K562 (cell line): ENCODE data around the gene ZCCHC9. TPM values are rescaled to one million over a fixed set of nuclear protein-coding genes. Genes with fewer than 3 reads are reported as not detected.

Source experiments
- RBM22 ChIP-seq: fragments of 200-400 bp; formaldehyde crosslinking; IDR thresholded peaks from 2 replicates; pipeline ENCODE4 v1.6.1; 2018; ENCODE audit warnings: low read length, low read depth; ENCODE audit not compliant: poor library complexity, severe bottlenecking
- ZNF184 ChIP-seq: sonication (generic); formaldehyde crosslinking; IDR thresholded peaks from 2 replicates; pipeline ENCODE4 v1.5.0; 2020; ENCODE audit warnings: missing genetic modification reagents
- polyA plus RNA-seq, 8 experiments: library from polyadenylated mRNA; depleted of rRNA in 4 of 8; stranded (reverse) in 5 of 8; unstranded in 3 of 8; fragments of >200 nt; fragmentation: Nextera tagmentation in 2 of 8; fragmentation: Illumina TruSeq in 1 of 8; extraction: Ambion mirVana in 2 of 8; extraction: Trizol in 1 of 8; gene quantifications; 2 replicates each; pipeline versions ENCODE4 v1.2.1 to v1.2.3, GENCODE V29; 2011 to 2014; ENCODE audit warnings: inconsistent platforms in 1 of 8, missing spikeins in 1 of 8
- total RNA-seq, 7 experiments: library from RNA; depleted of rRNA in 6 of 7; stranded (reverse); fragments of >200 nt in 6 of 7; fragmentation: Illumina TruSeq in 2 of 7; extraction: Trizol in 2 of 7; gene quantifications; 2 replicates each; pipeline versions ENCODE4 v1.2.1 to v1.2.3, GENCODE V29; 2011 to 2021; ENCODE audit warnings: low replicate concordance in 1 of 7
- TF ChIP-seq, protein P1 (sequence below), 2 experiments: fragments of 450-650 bp in 1 of 2; sonication (generic) in 1 of 2; formaldehyde crosslinking in 1 of 2; IDR thresholded peaks; 2 replicates each; pipeline versions ENCODE4 v1.7.1 to v1.9.0; 2016 to 2022; ENCODE audit warnings: inconsistent platforms in 1 of 2, mild to moderate bottlenecking in 1 of 2, missing genetic modification reagents in 1 of 2
- TF ChIP-seq, protein P2 (sequence below), 3 experiments: fragments of 200-800 bp in 1 of 3; sonication (Bioruptor generic) in 1 of 3; sonication (generic) in 1 of 3; formaldehyde crosslinking in 1 of 3; IDR thresholded peaks; 2 replicates each; pipeline versions ENCODE4 v1.6.1 to v1.8.0; 2016 to 2022; ENCODE audit warnings: mild to moderate bottlenecking in 2 of 3, missing compliant biosample characterization in 2 of 3, missing genetic modification characterization in 2 of 3, missing genetic modification reagents in 1 of 3
- TF ChIP-seq, protein P3 (sequence below): fragments of 450-650 bp; formaldehyde crosslinking; IDR thresholded peaks from 2 replicates; pipeline ENCODE4 v1.4.0; 2020; ENCODE audit warnings: mild to moderate bottlenecking, moderate library complexity

Gene ZCCHC9
- total and polyA plus RNA-seq, 9 of the 15 experiments (the other 6 are each of a cell fraction or from before 2014, with no cell fraction given), result 40.3 to 95.3 (median 59.9) TPM

DNA sequence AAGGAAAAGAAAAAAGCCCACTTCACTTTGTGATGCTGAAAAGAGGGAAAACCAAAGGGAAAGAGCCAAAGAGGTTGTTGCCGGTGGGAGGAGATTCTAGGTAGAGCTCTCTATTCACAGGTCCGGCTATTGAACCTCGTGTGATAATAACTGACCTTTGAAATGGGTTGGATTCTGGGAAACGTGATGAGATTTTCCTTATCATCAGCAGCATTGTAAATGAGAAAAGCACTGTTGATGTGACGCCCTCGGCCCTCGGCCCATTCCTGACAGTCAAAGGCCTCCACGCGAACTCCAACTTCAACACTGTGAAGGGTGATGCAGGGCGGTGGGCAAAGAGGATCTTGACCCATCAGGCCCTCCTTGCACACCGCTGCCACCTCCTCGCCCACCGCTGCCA lies 43.3 kb downstream of the ZCCHC9 start (continued):
- TF ChIP-seq, protein P1, sequence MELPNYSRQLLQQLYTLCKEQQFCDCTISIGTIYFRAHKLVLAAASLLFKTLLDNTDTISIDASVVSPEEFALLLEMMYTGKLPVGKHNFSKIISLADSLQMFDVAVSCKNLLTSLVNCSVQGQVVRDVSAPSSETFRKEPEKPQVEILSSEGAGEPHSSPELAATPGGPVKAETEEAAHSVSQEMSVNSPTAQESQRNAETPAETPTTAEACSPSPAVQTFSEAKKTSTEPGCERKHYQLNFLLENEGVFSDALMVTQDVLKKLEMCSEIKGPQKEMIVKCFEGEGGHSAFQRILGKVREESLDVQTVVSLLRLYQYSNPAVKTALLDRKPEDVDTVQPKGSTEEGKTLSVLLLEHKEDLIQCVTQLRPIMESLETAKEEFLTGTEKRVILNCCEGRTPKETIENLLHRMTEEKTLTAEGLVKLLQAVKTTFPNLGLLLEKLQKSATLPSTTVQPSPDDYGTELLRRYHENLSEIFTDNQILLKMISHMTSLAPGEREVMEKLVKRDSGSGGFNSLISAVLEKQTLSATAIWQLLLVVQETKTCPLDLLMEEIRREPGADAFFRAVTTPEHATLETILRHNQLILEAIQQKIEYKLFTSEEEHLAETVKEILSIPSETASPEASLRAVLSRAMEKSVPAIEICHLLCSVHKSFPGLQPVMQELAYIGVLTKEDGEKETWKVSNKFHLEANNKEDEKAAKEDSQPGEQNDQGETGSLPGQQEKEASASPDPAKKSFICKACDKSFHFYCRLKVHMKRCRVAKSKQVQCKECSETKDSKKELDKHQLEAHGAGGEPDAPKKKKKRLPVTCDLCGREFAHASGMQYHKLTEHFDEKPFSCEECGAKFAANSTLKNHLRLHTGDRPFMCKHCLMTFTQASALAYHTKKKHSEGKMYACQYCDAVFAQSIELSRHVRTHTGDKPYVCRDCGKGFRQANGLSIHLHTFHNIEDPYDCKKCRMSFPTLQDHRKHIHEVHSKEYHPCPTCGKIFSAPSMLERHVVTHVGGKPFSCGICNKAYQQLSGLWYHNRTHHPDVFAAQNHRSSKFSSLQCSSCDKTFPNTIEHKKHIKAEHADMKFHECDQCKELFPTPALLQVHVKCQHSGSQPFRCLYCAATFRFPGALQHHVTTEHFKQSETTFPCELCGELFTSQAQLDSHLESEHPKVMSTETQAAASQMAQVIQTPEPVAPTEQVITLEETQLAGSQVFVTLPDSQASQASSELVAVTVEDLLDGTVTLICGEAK (IDR thresholded peaks at IDR 0.05), result no peak
- TF ChIP-seq, protein P1 (CRISPR knock-in tag; IDR thresholded peaks at IDR 0.05), result no peak
- TF ChIP-seq RBM22 (no peak), ZNF184 (no peak)
- TF ChIP-seq, protein P2, sequence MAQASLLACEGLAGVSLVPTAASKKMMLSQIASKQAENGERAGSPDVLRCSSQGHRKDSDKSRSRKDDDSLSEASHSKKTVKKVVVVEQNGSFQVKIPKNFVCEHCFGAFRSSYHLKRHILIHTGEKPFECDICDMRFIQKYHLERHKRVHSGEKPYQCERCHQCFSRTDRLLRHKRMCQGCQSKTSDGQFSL (CRISPR knock-in tag; IDR thresholded peaks at IDR 0.05), result no peak
- TF ChIP-seq, protein P2 (tag; IDR thresholded peaks at IDR 0.05), result no peak
- TF ChIP-seq, protein P3, sequence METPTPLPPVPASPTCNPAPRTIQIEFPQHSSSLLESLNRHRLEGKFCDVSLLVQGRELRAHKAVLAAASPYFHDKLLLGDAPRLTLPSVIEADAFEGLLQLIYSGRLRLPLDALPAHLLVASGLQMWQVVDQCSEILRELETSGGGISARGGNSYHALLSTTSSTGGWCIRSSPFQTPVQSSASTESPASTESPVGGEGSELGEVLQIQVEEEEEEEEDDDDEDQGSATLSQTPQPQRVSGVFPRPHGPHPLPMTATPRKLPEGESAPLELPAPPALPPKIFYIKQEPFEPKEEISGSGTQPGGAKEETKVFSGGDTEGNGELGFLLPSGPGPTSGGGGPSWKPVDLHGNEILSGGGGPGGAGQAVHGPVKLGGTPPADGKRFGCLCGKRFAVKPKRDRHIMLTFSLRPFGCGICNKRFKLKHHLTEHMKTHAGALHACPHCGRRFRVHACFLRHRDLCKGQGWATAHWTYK (CRISPR knock-in tag), result no peak
